ENCODE data around the gene SLC44A5.
"Not testable (repeated sequence)": the region's sequence is repeated elsewhere in the genome, so short reads cannot be mapped to it uniquely, and the experiment has no call there.

The SLC44A5 gene

GRCh38 chr1:75444220-75444619 is 166.7 kb downstream of the SLC44A5 start:
- DNase-seq, result no peak

GRCh38 chr1:75440274-75440673 is 170.6 kb downstream of the SLC44A5 start:
- DNase-seq, result no peak

- no peak for DNase-seq
Observed at GRCh38 chr1:75438355-75438754, 172.6 kb downstream of the SLC44A5 start.

- no peak for DNase-seq
Observed at GRCh38 chr1:75431843-75432242, 179.1 kb downstream of the SLC44A5 start.

GRCh38 chr1:75430526-75430925 is 180.4 kb downstream of the SLC44A5 start:
- no peak for DNase-seq

GRCh38 chr1:75426688-75427087 is 184.2 kb downstream of the SLC44A5 start:
- no peak for DNase-seq

GRCh38 chr1:75425001-75425650 is 185.8 kb downstream of the SLC44A5 start:
- DNase-seq, result no peak

- no peak for DNase-seq
Observed at GRCh38 chr1:75423616-75424015, 187.3 kb downstream of the SLC44A5 start.

GRCh38 chr1:75423136-75423535 is 187.8 kb downstream of the SLC44A5 start:
- DNase-seq, result no peak

- no peak for DNase-seq
Observed at GRCh38 chr1:75421371-75421770, 189.5 kb downstream of the SLC44A5 start.

GRCh38 chr1:75415187-75415586 is 195.7 kb downstream of the SLC44A5 start:
- no peak for DNase-seq

- no peak for DNase-seq
Observed at GRCh38 chr1:75412616-75413015, 198.3 kb downstream of the SLC44A5 start.

GRCh38 chr1:75404681-75405080 is 206.2 kb downstream of the SLC44A5 start:
- DNase-seq, result not testable (repeated sequence)

GRCh38 chr1:75403147-75403646 is 207.7 kb downstream of the SLC44A5 start:
- DNase-seq, result not testable (repeated sequence)

- DNase-seq, result no peak
Observed at GRCh38 chr1:75400716-75401115, 210.2 kb downstream of the SLC44A5 start.

GRCh38 chr1:75396745-75397144 is 214.2 kb downstream of the SLC44A5 start:
- no peak for DNase-seq

GRCh38 chr1:75396260-75396659 is 214.7 kb downstream of the SLC44A5 start:
- no peak for DNase-seq

GRCh38 chr1:75394386-75395139 is 216.4 kb downstream of the SLC44A5 start:
- DNase-seq, result no peak

- no peak for DNase-seq
Observed at GRCh38 chr1:75392278-75392677, 218.6 kb downstream of the SLC44A5 start.

- not testable (repeated sequence) for DNase-seq
Observed at GRCh38 chr1:75375476-75376447, 235.2 kb downstream of the SLC44A5 start.

- no peak for DNase-seq
Observed at GRCh38 chr1:75373542-75374159, 237.3 kb downstream of the SLC44A5 start.

- no peak for DNase-seq
Observed at GRCh38 chr1:75366595-75366994, 244.3 kb downstream of the SLC44A5 start.

GRCh38 chr1:75361260-75361659 is 249.7 kb downstream of the SLC44A5 start:
- no peak for DNase-seq
